ENCODE results near the gene UBP1.
"Not testable (repeated sequence)": the region's sequence is repeated elsewhere in the genome, so short reads cannot be mapped to it uniquely, and the experiment has no call there.

The UBP1 gene
- 91.3 to 103 reads per million in 2 donors for total RNA-seq

GRCh38 chr3:33440328-33441224, at the start of gene UBP1:
Gene UBP1, minus strand, starts transcription at chr3:33440405. Its CDS starts 557 bp downstream, at chr3:33439848.
- peak; percentile 90 to 100 (median 95) for DNase-seq

GRCh38 chr3:33488683-33489082, 48.5 kb upstream of the UBP1 start:
- DNase-seq = no peak

- DNase-seq = no peak
These were observed 48.0 kb upstream of the UBP1 start for GRCh38 chr3:33488246-33488645.

- no peak for DNase-seq
These were observed 41.9 kb upstream of the UBP1 start for GRCh38 chr3:33482111-33482521.

- no peak for DNase-seq
These were observed 34.7 kb upstream of the UBP1 start for GRCh38 chr3:33474896-33475295.

GRCh38 chr3:33473813-33474212, 33.6 kb upstream of the UBP1 start:
- no peak for DNase-seq

- no peak for DNase-seq
These were observed 27.6 kb upstream of the UBP1 start for GRCh38 chr3:33467786-33468185.

- DNase-seq = no peak
These were observed 20.9 kb upstream of the UBP1 start for GRCh38 chr3:33461097-33461496.

GRCh38 chr3:33459577-33459976, 19.4 kb upstream of the UBP1 start:
- DNase-seq = not testable (repeated sequence)

GRCh38 chr3:33458446-33458845, 18.2 kb upstream of the UBP1 start:
- no peak for DNase-seq

GRCh38 chr3:33456756-33457155, 16.6 kb upstream of the UBP1 start:
- no peak for DNase-seq

GRCh38 chr3:33453331-33453761, 13.1 kb upstream of the UBP1 start:
- no peak for DNase-seq

- not testable (repeated sequence) for DNase-seq
These were observed 11.8 kb upstream of the UBP1 start for GRCh38 chr3:33451994-33452393.

- DNase-seq = no peak
These were observed 7.8 kb upstream of the UBP1 start for GRCh38 chr3:33447958-33448357.

GRCh38 chr3:33447256-33447625, 7.0 kb upstream of the UBP1 start:
- DNase-seq = not testable (repeated sequence)

GRCh38 chr3:33442190-33442589, 2.0 kb upstream of the UBP1 start:
- no peak for DNase-seq

GRCh38 chr3:33441225-33441976, 1.2 kb upstream of the UBP1 start:
- no peak for DNase-seq

- DNase-seq = peak in 4 of 5 experiments; percentile 18 to 70 (median 30)
These were observed 468 bp downstream of the UBP1 start for GRCh38 chr3:33439546-33440327.

- DNase-seq = peak in 1 of 5 experiments; percentile 62
These were observed 1.2 kb downstream of the UBP1 start for GRCh38 chr3:33438881-33439545.

- peak in 1 of 5 experiments; percentile 31 for DNase-seq
These were observed 1.9 kb downstream of the UBP1 start for GRCh38 chr3:33438284-33438668.

GRCh38 chr3:33437556-33438283, 2.5 kb downstream of the UBP1 start:
- no peak for DNase-seq

GRCh38 chr3:33433843-33434242, 6.4 kb downstream of the UBP1 start:
- DNase-seq = no peak
